Fibroblast of lung (primary cell): ENCODE measurements around the gene KRTAP5-7. TPM values are rescaled to one million over a fixed set of nuclear protein-coding genes. Genes with fewer than 3 reads are reported as not detected.

Source experiments
- DNase-seq, 2 donors: peaks; one replicate each; pipeline versions ENCODE4 v3.0.0 to v3.0.0-alpha.2; 2010; ENCODE audit warnings: low read depth in 2 of 2
- H2AFZ ChIP-seq: 2 replicates; pipeline ENCODE4 v1.5.1; 2012; ENCODE audit warnings: low read length, control low read depth, inconsistent platforms
- H3K27ac ChIP-seq: 2 replicates; pipeline ENCODE4 v1.5.1; 2011; ENCODE audit warnings: low read length, control low read depth; ENCODE audit not compliant: insufficient read depth
- H3K27me3 ChIP-seq: 2 replicates; pipeline ENCODE4 v1.5.1; 2011; ENCODE audit warnings: mild to moderate bottlenecking, low read length; ENCODE audit not compliant: control insufficient read depth, insufficient read depth
- H3K36me3 ChIP-seq: 2 replicates; pipeline ENCODE4 v1.5.1; 2011; ENCODE audit warnings: low read length; ENCODE audit not compliant: control insufficient read depth, insufficient read depth
- H3K4me1 ChIP-seq: 2 replicates; pipeline ENCODE4 v1.5.1; 2011; ENCODE audit warnings: low read length; ENCODE audit not compliant: control insufficient read depth, insufficient read depth; ENCODE audit errors: extremely low read depth
- H3K4me2 ChIP-seq: 2 replicates; pipeline ENCODE4 v1.5.1; 2011; ENCODE audit warnings: low read length, control low read depth; ENCODE audit not compliant: insufficient read depth; ENCODE audit errors: extremely low read depth
- H3K4me3 ChIP-seq, 4 experiments: fragments of 200-600 bp in 1 of 4; sonication (generic) in 1 of 4; replicated peaks in 1 of 4; 2 replicates each; pipeline ENCODE4 v1.5.1; 2011 to 2016; ENCODE audit warnings: low read length in 4 of 4, low read depth in 3 of 4, mild to moderate bottlenecking in 3 of 4, control low read depth in 2 of 4, inconsistent platforms in 1 of 4, mixed read lengths in 1 of 4; ENCODE audit not compliant: insufficient read depth in 1 of 4; ENCODE audit errors: control extremely low read depth in 1 of 4
- H3K79me2 ChIP-seq: 2 replicates; pipeline ENCODE4 v1.5.1; 2012; ENCODE audit warnings: mild to moderate bottlenecking, low read length, inconsistent platforms; ENCODE audit not compliant: control insufficient read depth, insufficient read depth
- H3K9ac ChIP-seq: 2 replicates; pipeline ENCODE4 v1.5.1; 2011; ENCODE audit warnings: mild to moderate bottlenecking, low read length, control low read depth; ENCODE audit not compliant: insufficient read depth
- H3K9me3 ChIP-seq: 2 replicates; pipeline ENCODE4 v1.5.1; 2012; ENCODE audit warnings: low read depth, low read length; ENCODE audit not compliant: control insufficient read depth, insufficient read depth
- H4K20me1 ChIP-seq: 2 replicates; pipeline ENCODE4 v1.5.1; 2011; ENCODE audit warnings: low read length; ENCODE audit not compliant: control insufficient read depth, insufficient read depth; ENCODE audit errors: extremely low read depth
- CTCF ChIP-seq, 2 donors: IDR thresholded peaks in 1 of 2; conservative IDR thresholded peaks in 1 of 2; 1 replicate in 1 of 2; 2 replicates in 1 of 2; pipeline ENCODE4 v1.5.1; 2011 to 2012; ENCODE audit warnings: low read length in 2 of 2, control low read depth in 1 of 2, inconsistent platforms in 1 of 2, low read depth in 1 of 2, mild to moderate bottlenecking in 1 of 2
- EZH2 ChIP-seq: IDR thresholded peaks from 2 replicates; pipeline ENCODE4 v1.5.1; 2012; ENCODE audit warnings: low read length, control low read depth, mild to moderate bottlenecking; ENCODE audit errors: missing control alignments
- polyA plus RNA-seq, 2 donors: library from polyadenylated mRNA; depleted of rRNA in 1 of 2; stranded (reverse) in 1 of 2; unstranded in 1 of 2; fragments of >200 nt; gene quantifications; 2 replicates each; pipeline ENCODE4 v1.2.1, GENCODE V29; 2011 to 2012; ENCODE audit warnings: missing spikeins in 1 of 2
- total RNA-seq: library from RNA; depleted of rRNA; stranded (reverse); fragments of >200 nt; gene quantifications from 2 replicates; pipeline ENCODE4 v1.2.1, GENCODE V29; 2014

The KRTAP5-7 gene
- total and polyA plus RNA-seq, 2 donors (not counting 1 experiment from before 2014, with no cell fraction given): 0.17 TPM; not detected in 1

- no peak overlapping the region for H2AFZ ChIP-seq
- DNase-seq: peak in 1 of 2 donors; percentile 55
- H3K27ac ChIP-seq: no peak overlapping the region
- no peak for TF ChIP-seq CTCF (conservative IDR thresholded peaks at IDR 0.05 in 1 of 2, IDR thresholded peaks at IDR 0.05 in 1 of 2; ENCODE audit: low read depth in 1 of 2, low read length in 2 of 2)
- no peak for TF ChIP-seq EZH2
- no peaks in the 10 kb centered on the region for H3K27me3 ChIP-seq
- no peak overlapping the region for H3K4me2 ChIP-seq
- H3K9ac ChIP-seq: no peak overlapping the region
- peaks cover 15% of the 10 kb centered on the region for H3K36me3 ChIP-seq
- H3K9me3 ChIP-seq: no peaks in the 10 kb centered on the region
- no peak overlapping the region for H3K4me3 ChIP-seq
- no peaks in the 10 kb centered on the region for H4K20me1 ChIP-seq
- no peaks in the 10 kb centered on the region for H3K4me1 ChIP-seq
- no peaks in the 10 kb centered on the region for H3K79me2 ChIP-seq
Observed at GRCh38 chr11:71499125-71499524, 27.9 kb upstream of the KRTAP5-7 start.

- no peak for TF ChIP-seq EZH2
- no peaks in the 10 kb centered on the region for H3K9me3 ChIP-seq
- no peaks in the 10 kb centered on the region for H3K4me1 ChIP-seq
- peaks cover 15% of the 10 kb centered on the region for H3K36me3 ChIP-seq
- H3K4me3 ChIP-seq: no peak overlapping the region
- H3K27me3 ChIP-seq: no peaks in the 10 kb centered on the region
- no peaks in the 10 kb centered on the region for H4K20me1 ChIP-seq
- H2AFZ ChIP-seq: no peak overlapping the region
- H3K4me2 ChIP-seq: no peak overlapping the region
- H3K79me2 ChIP-seq: no peaks in the 10 kb centered on the region
- no peak overlapping the region for H3K9ac ChIP-seq
- DNase-seq: peak in 1 of 2 donors; percentile 10
- H3K27ac ChIP-seq: no peak overlapping the region
Observed at GRCh38 chr11:71499546-71499945, 27.5 kb upstream of the KRTAP5-7 start.

GRCh38 chr11:71500601-71501021, 26.5 kb upstream of the KRTAP5-7 start:
- TF ChIP-seq CTCF (conservative IDR thresholded peaks at IDR 0.05 in 1 of 2, IDR thresholded peaks at IDR 0.05 in 1 of 2; ENCODE audit: low read depth in 1 of 2, low read length in 2 of 2) (no peak), EZH2 (no peak)
- Histone ChIP-seq H3K4me1 (no peaks in the 10 kb centered on the region), H4K20me1 (no peaks in the 10 kb centered on the region), H3K9me3 (no peaks in the 10 kb centered on the region), H2AFZ (no peak overlapping the region), H3K27ac (no peak overlapping the region), H3K27me3 (no peaks in the 10 kb centered on the region), H3K36me3 (peaks cover 15% of the 10 kb centered on the region), H3K4me3 (no peak overlapping the region), H3K4me2 (no peak overlapping the region), H3K79me2 (no peaks in the 10 kb centered on the region), H3K9ac (no peak overlapping the region)
- DNase-seq: peak in 1 of 2 donors; percentile 19
